H1 (cell line): ENCODE results near the gene NPIPB4. TPM values are rescaled to one million over a fixed set of nuclear protein-coding genes. Genes with fewer than 3 reads are reported as not detected.
"Not testable (repeated sequence)": the region's sequence is repeated elsewhere in the genome, so short reads cannot be mapped to it uniquely, and the experiment has no call there.

ENCODE experiments used
- CTCF ChIA-PET: fragments of 300-600 bp; sonication (Branson Sonifier 250); formaldehyde crosslinking; loops from one replicate; lab custom pipeline; 2021; ENCODE audit not compliant: partially characterized antibody; lab: Charles Lee
- POLR2A ChIA-PET: fragments of 300-600 bp; sonication (Branson Sonifier 250); formaldehyde crosslinking; loops from one replicate; lab custom pipeline; 2021; ENCODE audit warnings: inconsistent platforms; ENCODE audit not compliant: partially characterized antibody; lab: Charles Lee
- DNase-seq, 2 experiments: peaks; one replicate each; pipeline versions ENCODE4 v3.0.0 to v3.0.0-alpha.2; 2010 to 2022; ENCODE audit warnings: low spot score in 2 of 2, low read depth in 1 of 2, mixed read lengths in 1 of 2
- FAIRE-seq: peaks from 2 replicates; lab custom pipeline; 2011; peaks lifted over from hg19 to GRCh38; lab: Jason Lieb, UNC
- H2AFZ ChIP-seq: 2 replicates; pipeline ENCODE4 v1.8.1; 2012; ENCODE audit warnings: low read length, inconsistent platforms
- H2AK5ac ChIP-seq: 2 replicates; pipeline ENCODE4 v1.6.1; 2013; ENCODE audit warnings: low read depth, low read length
- H2BK120ac ChIP-seq: replicated peaks from 2 replicates; pipeline ENCODE3; 2013; ENCODE audit warnings: low read depth, low read length, inconsistent platforms
- H2BK12ac ChIP-seq: 2 replicates; pipeline ENCODE4 v1.6.1; 2013; ENCODE audit warnings: low read depth, low read length
- H2BK15ac ChIP-seq: 2 replicates; pipeline ENCODE4 v1.6.1; 2013; ENCODE audit warnings: low read length
- H2BK20ac ChIP-seq: 2 replicates; pipeline ENCODE4 v1.6.1; 2013; ENCODE audit warnings: low read length
- H2BK5ac ChIP-seq: 2 replicates; pipeline ENCODE4 v1.6.1; 2013; ENCODE audit warnings: low read depth, low read length
- H3K14ac ChIP-seq: 2 replicates; pipeline ENCODE4 v1.6.1; 2013; ENCODE audit warnings: inconsistent platforms; ENCODE audit not compliant: insufficient read length
- H3K18ac ChIP-seq: 2 replicates; pipeline ENCODE4 v1.6.1; 2013; ENCODE audit warnings: low read length; ENCODE audit errors: extremely low read depth
- H3K23ac ChIP-seq: 2 replicates; pipeline ENCODE4 v1.6.1; 2013; ENCODE audit warnings: inconsistent platforms; ENCODE audit not compliant: insufficient read length
- H3K23me2 ChIP-seq: 2 replicates; pipeline ENCODE4 v1.6.1; 2013; ENCODE audit warnings: low read depth, low read length
- H3K27ac ChIP-seq: 2 replicates; pipeline ENCODE4 v1.6.1; 2011; ENCODE audit warnings: low read depth, low read length, inconsistent platforms
- H3K27me3 ChIP-seq, 4 experiments: replicated peaks in 1 of 4; 1 replicate in 1 of 4; 2 replicates in 3 of 4; pipeline versions ENCODE4 v1.6.1 to v1.8.1; 2011 to 2013; ENCODE audit warnings: low read length in 3 of 4, mild to moderate bottlenecking in 3 of 4, inconsistent platforms in 2 of 4, mixed read lengths in 2 of 4, moderate library complexity in 1 of 4; ENCODE audit not compliant: control insufficient read depth in 3 of 4, insufficient read depth in 3 of 4; ENCODE audit errors: extremely low read depth in 1 of 4
- H3K36me3 ChIP-seq, 4 experiments: 2 replicates each; pipeline versions ENCODE4 v1.6.1 to v1.8.1; 2011 to 2013; ENCODE audit warnings: mild to moderate bottlenecking in 4 of 4, low read length in 3 of 4, moderate library complexity in 2 of 4, control low read depth in 1 of 4, inconsistent platforms in 1 of 4; ENCODE audit not compliant: insufficient read depth in 4 of 4, control insufficient read depth in 2 of 4
- H3K4ac ChIP-seq: replicated peaks from 2 replicates; pipeline ENCODE3; 2013; ENCODE audit warnings: low read length, low read depth, mixed read lengths, inconsistent platforms; ENCODE audit not compliant: insufficient read length
- H3K4me1 ChIP-seq, 4 experiments: replicated peaks in 1 of 4; 1 replicate in 1 of 4; 2 replicates in 3 of 4; pipeline versions ENCODE4 v1.6.1 to v1.8.1; 2011 to 2013; ENCODE audit warnings: low read length in 3 of 4, inconsistent platforms in 2 of 4, mixed read lengths in 1 of 4; ENCODE audit not compliant: insufficient read depth in 4 of 4, control insufficient read depth in 3 of 4
- H3K4me2 ChIP-seq, 2 experiments: 2 replicates each; pipeline versions ENCODE4 v1.6.1 to v1.8.1; 2011 to 2013; ENCODE audit warnings: low read depth in 2 of 2, low read length in 2 of 2, control low read depth in 1 of 2, inconsistent platforms in 1 of 2, mild to moderate bottlenecking in 1 of 2; ENCODE audit not compliant: insufficient read depth in 1 of 2
- H3K4me3 ChIP-seq, 4 experiments: fragments of 200-600, 300-600 bp in 1 of 4; sonication (generic), shearing (Covaris generic), sonication (Bioruptor Twin) in 1 of 4; 2 replicates each; pipeline versions ENCODE4 v1.5.1 to v1.8.1; 2011 to 2016; ENCODE audit warnings: low read length in 4 of 4, low read depth in 3 of 4, control low read depth in 2 of 4, inconsistent platforms in 2 of 4, mild to moderate bottlenecking in 2 of 4, mixed read lengths in 1 of 4, moderate library complexity in 1 of 4; ENCODE audit not compliant: insufficient read depth in 2 of 4; ENCODE audit errors: extremely low read depth in 1 of 4
- H3K56ac ChIP-seq: replicated peaks from 2 replicates; pipeline ENCODE3; 2013; ENCODE audit warnings: low read depth, mild to moderate bottlenecking, mixed read lengths, low read length, inconsistent platforms; ENCODE audit not compliant: insufficient read length
- H3K79me1 ChIP-seq: 2 replicates; pipeline ENCODE4 v1.6.1; 2013; ENCODE audit warnings: low read depth, low read length, control low read depth
- H3K79me2 ChIP-seq, 2 experiments: 2 replicates each; pipeline versions ENCODE4 v1.6.1 to v1.8.1; 2012 to 2013; ENCODE audit warnings: low read length in 2 of 2, mild to moderate bottlenecking in 2 of 2, inconsistent platforms in 1 of 2; ENCODE audit not compliant: insufficient read depth in 2 of 2, control insufficient read depth in 1 of 2
- H3K9ac ChIP-seq, 4 experiments: replicated peaks in 1 of 4; 1 replicate in 1 of 4; 2 replicates in 3 of 4; pipeline versions ENCODE4 v1.6.1 to v1.8.1; 2011 to 2013; ENCODE audit warnings: low read depth in 3 of 4, low read length in 3 of 4, control low read depth in 2 of 4, mild to moderate bottlenecking in 2 of 4, moderate library complexity in 2 of 4, inconsistent platforms in 1 of 4; ENCODE audit errors: extremely low read depth in 1 of 4
- H3K9me3 ChIP-seq, 2 experiments: 2 replicates each; pipeline versions ENCODE4 v1.6.1 to v1.8.1; 2012 to 2013; ENCODE audit warnings: mild to moderate bottlenecking in 2 of 2, moderate library complexity in 2 of 2, control low read depth in 1 of 2, inconsistent platforms in 1 of 2, low read depth in 1 of 2, low read length in 1 of 2, mixed read lengths in 1 of 2; ENCODE audit not compliant: insufficient read depth in 2 of 2
- H4K20me1 ChIP-seq, 2 experiments: replicated peaks in 1 of 2; 2 replicates each; pipeline versions ENCODE3 to v1.8.1; 2011 to 2013; ENCODE audit warnings: inconsistent platforms in 2 of 2, low read length in 2 of 2, mild to moderate bottlenecking in 1 of 2; ENCODE audit not compliant: insufficient read depth in 2 of 2, control insufficient read depth in 1 of 2
- H4K5ac ChIP-seq: 2 replicates; pipeline ENCODE4 v1.6.1; 2013; ENCODE audit warnings: low read length, low read depth, mixed read lengths, inconsistent platforms; ENCODE audit not compliant: insufficient read length
- H4K8ac ChIP-seq: 2 replicates; pipeline ENCODE4 v1.8.0; 2013; ENCODE audit warnings: mild to moderate bottlenecking, moderate library complexity, low read length, inconsistent platforms; ENCODE audit not compliant: insufficient read depth; ENCODE audit errors: extremely low read depth
- H4K91ac ChIP-seq: replicated peaks from 2 replicates; pipeline ENCODE3; 2013; ENCODE audit warnings: low read length, mixed read lengths, inconsistent platforms; ENCODE audit not compliant: insufficient read length
- WGBS, 2 experiments: shearing (Covaris generic) in 1 of 2; methylation state at CpG; one replicate each; pipeline versions ENCODE4 v1.1.6 to v1.1.7; 2013 to 2015; ENCODE audit warnings: low lambda C conversion rate in 2 of 2, mixed read lengths in 2 of 2, inconsistent platforms in 1 of 2, low coverage in 1 of 2, missing lambda C conversion rate in 1 of 2; ENCODE audit not compliant: insufficient replicate concordance in 2 of 2, insufficient coverage in 1 of 2, insufficient read length in 1 of 2; ENCODE audit errors: extremely low coverage in 1 of 2, missing lambda C conversion rate in 1 of 2; 5-methylcytosine and 5-hydroxymethylcytosine counted together
- long read RNA-seq, 2 experiments: library from RNA in 1 of 2; library from capped mRNA in 1 of 2; stranded (forward); transcript quantifications; one replicate each; pipeline ENCODE4 v2.0.0, GENCODE V29; 2021; ENCODE audit warnings: inconsistent platforms in 1 of 2
- polyA minus RNA-seq, 3 experiments: library from RNA; depleted of rRNA, polyadenylated mRNA; stranded (reverse); fragments of >200 nt; gene quantifications; 1 replicate in 2 of 3; 2 replicates in 1 of 3; pipeline ENCODE4 v1.2.3, GENCODE V29; 2011
- polyA plus RNA-seq, 7 experiments: library from polyadenylated mRNA; depleted of rRNA in 3 of 7; stranded (reverse) in 5 of 7; unstranded in 2 of 7; fragments of >200 nt in 5 of 7; fragments of 200-250 nt in 2 of 7; gene quantifications; 1 replicate in 5 of 7; 2 replicates in 1 of 7; 4 replicates in 1 of 7; pipeline versions ENCODE4 v1.2.1 to v1.2.3, GENCODE V29; 2011 to 2013; ENCODE audit warnings: missing spikeins in 2 of 7, mixed read lengths in 2 of 7
- total RNA-seq: library from RNA; stranded (reverse); fragmentation: NEBNext Ultra II Directional; extraction: Animal tissue kit (Norgen Biotek cat#: 25700); gene quantifications from 2 replicates; pipeline ENCODE4 v1.2.1, GENCODE V29; 2021

Gene NPIPB4
- total RNA-seq (94.8 and 101 TPM in 2 replicates), polyA plus RNA-seq (2011; rRNA removed) (21.3 and 27.7 TPM in 2 replicates), polyA minus RNA-seq (2011; rRNA and poly(A)+ RNA removed) (31.4 and 78.7 TPM in 2 replicates)
- polyA plus RNA-seq (2011; cell fraction: cytosol; rRNA removed): 25.5 TPM
- 40.6 TPM for polyA plus RNA-seq (2011; cell fraction: nucleus; rRNA removed)
- polyA plus RNA-seq (2012, experiment 1 of 2): 60.5 to 74.6 TPM (median 62.2 TPM) in 4 replicates
- 5.4 TPM for polyA plus RNA-seq (2012, experiment 2 of 2)
- polyA plus RNA-seq (2013, experiment 1 of 2): 29.2 TPM
- 25.6 TPM for polyA plus RNA-seq (2013, experiment 2 of 2)
- 70.5 TPM for polyA minus RNA-seq (2011; cell fraction: cytosol; rRNA and poly(A)+ RNA removed)
- polyA minus RNA-seq (2011; cell fraction: nucleus; rRNA and poly(A)+ RNA removed): 90.2 TPM
- long read RNA-seq, experiment 1, partial matches to known transcripts: 0 of 1 reads
- long read RNA-seq, experiment 1, other reads (novel, unspliced or antisense): 1 of 1 reads
- long read RNA-seq, experiment 2, partial matches to known transcripts: 1 of 1 reads
- long read RNA-seq, experiment 2, other reads (novel, unspliced or antisense): 0 of 1 reads

DNA sequence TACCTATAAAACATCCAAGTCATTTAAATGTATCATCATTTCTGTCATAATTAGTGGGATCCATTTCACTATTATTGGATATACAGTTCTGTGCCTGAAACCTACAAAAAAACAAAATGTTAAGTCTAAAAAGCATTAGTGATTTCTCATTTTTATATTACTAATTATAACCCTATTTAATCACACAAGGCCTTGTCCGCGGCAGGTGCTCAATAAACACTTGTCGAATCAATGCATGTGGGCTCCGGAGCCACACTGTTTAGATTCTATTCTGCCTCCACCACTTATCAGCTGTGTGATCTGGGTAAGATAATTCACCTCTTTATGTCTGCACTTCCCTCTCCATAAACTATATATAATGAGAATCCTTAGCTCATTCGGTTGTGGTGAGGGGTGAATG is at the start of gene NPIPB4:
Gene NPIPB4, minus strand, starts transcription at position 101 of the 400 bp plus-strand sequence. CDS start 378 bp downstream, outside the sequence.
- H3K27me3 ChIP-seq, H2AFZ ChIP-seq, H3K56ac ChIP-seq, H2BK5ac ChIP-seq, H3K4me1 ChIP-seq, H3K36me3 ChIP-seq, FAIRE-seq, H2BK20ac ChIP-seq, H4K5ac ChIP-seq, H2AK5ac ChIP-seq, POLR2A ChIA-PET, H3K23me2 ChIP-seq, H3K79me2 ChIP-seq, H3K4me3 ChIP-seq, H4K91ac ChIP-seq, H3K14ac ChIP-seq, H3K4ac ChIP-seq, CTCF ChIA-PET, DNase-seq, H2BK12ac ChIP-seq, H3K27ac ChIP-seq, H3K79me1 ChIP-seq, H3K4me2 ChIP-seq, H3K9ac ChIP-seq, H3K9me3 ChIP-seq, H2BK120ac ChIP-seq, H2BK15ac ChIP-seq, H4K8ac ChIP-seq, H3K23ac ChIP-seq, H3K18ac ChIP-seq, H4K20me1 ChIP-seq: not testable (repeated sequence)
- no CpG with 5 or more reads among the region's 5 CpGs for WGBS, 2 experiments
